COLO668 (cell line): ENCODE data around the gene HAGH.

Source experiments
- DNase-seq: peaks from one replicate; lab custom pipeline; 2025; ENCODE audit not compliant: unreplicated experiment; lab: John Stamatoyannopoulos, UW

Gene HAGH

GRCh38 chr16:1787322-1788094 is 39.1 kb downstream of the HAGH start:
- no peak for DNase-seq

- DNase-seq: no peak
Observed at GRCh38 chr16:1787056-1787321, 39.6 kb downstream of the HAGH start.

DNA sequence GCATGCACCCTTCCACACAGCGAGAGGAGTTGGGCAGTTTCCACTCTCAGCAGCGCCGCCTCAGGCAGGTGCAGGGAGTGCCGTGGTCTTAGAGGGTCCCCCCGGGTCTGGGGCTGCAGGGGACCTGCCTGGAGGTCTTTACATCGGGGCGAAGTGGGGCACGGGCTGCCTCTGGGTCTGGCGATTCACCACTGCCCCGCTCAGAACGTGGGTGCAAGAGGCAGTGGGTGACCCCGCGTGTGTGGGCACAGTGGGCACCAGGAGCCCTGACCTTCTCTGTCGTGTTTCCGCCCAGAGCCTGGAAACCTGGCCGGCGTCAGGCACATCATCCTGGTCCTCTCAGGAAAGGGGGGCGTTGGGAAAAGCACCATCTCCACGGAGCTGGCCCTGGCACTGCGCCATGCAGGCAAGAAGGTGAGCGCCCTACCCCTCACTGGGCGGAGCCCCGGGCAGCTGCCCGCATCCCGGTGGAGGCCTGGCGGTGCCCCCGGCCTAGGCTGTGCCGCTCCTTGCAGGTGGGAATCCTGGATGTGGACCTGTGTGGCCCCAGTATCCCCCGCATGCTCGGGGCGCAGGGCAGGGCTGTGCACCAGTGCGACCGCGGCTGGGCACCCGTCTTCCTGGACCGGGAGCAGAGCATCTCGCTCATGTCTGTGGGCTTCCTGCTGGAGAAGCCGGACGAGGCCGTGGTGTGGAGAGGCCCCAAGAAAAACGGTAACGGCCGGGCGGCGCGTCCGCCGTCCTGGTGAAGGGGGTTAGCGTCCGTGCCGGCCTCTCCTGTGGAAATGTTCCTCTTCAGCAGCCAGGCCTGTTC is 40.2 kb downstream of the HAGH start:
- DNase-seq: no peak

- DNase-seq: no peak
Observed at GRCh38 chr16:1785846-1786170, 40.8 kb downstream of the HAGH start.

GRCh38 chr16:1784977-1785845 is 41.4 kb downstream of the HAGH start:
- no peak for DNase-seq

DNA sequence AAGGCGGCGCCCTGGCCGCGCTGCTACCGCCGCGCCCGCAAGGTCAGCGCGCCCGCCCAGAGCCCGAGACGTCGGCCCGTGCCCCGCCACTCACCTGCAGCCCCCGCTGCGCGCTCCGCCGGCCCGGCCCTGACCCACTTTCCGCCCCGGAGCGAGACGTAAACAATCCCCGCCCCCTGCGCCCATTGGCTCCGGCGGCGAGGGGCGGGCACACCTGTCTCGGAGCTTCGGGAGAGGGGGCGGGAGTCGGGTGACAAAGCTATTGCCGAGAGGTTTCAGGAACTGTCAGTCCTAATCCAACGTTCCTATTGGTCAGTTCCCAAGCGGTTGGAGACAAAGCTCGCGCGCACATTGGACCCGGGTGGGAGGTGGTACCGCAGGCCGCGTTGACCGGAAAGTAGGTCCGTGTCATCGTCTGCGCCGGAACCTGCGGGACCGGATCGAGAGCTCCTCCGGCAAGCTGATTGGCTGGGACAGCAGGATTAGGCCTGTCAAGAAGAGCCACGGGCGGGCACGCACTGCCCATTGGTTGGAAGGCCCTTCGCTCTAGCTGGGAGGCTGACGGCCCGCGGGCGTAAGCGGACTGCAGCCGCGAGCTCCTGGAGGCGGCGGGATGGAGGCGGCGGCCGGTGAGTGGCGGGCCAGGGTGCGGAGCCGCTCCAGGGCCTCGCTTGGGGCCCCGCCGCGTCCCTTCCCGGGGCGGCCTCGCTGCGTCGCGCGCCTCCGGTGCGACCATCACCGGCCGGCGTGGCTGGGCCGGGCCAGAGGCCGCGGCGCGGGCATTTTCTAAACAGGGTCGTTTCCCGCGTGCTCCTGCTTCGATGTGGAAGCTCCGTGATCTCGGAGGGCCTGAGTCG is 44.0 kb downstream of the HAGH start, which contains the start of the genes NUBP2 and SPSB3:
NUBP2 (plus strand) TSS at position 553 of the 857 bp plus-strand sequence; CDS start at position 614, 61 bp downstream.
SPSB3 (minus strand) TSS at position 164 of the 857 bp plus-strand sequence. CDS start 1,088 bp downstream, outside the sequence.
- peak; percentile 99 for DNase-seq

GRCh38 chr16:1781758-1782407 is 44.7 kb downstream of the HAGH start:
- no peak for DNase-seq

GRCh38 chr16:1781254-1781653 is 45.4 kb downstream of the HAGH start:
- no peak for DNase-seq

DNA sequence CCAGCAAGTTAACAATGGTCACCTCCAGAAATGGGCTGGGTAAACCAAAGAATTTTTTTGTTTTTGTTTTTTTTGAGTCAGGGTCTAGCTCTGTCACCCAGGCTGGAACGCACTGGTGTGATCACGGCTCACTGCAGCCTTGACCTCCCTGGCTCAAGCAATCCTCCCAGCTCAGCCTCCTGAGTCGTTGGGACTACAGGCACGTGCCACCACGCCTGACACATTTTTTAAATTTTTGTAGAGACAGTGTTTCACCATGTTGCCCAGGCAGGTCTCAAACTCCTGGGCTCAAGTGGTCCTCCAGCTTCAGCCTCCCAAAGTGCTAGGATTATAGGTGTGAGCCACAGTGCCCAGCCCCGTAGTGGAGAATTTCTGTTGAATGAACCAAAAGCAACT is 46.0 kb downstream of the HAGH start:
- no peak for DNase-seq

DNA sequence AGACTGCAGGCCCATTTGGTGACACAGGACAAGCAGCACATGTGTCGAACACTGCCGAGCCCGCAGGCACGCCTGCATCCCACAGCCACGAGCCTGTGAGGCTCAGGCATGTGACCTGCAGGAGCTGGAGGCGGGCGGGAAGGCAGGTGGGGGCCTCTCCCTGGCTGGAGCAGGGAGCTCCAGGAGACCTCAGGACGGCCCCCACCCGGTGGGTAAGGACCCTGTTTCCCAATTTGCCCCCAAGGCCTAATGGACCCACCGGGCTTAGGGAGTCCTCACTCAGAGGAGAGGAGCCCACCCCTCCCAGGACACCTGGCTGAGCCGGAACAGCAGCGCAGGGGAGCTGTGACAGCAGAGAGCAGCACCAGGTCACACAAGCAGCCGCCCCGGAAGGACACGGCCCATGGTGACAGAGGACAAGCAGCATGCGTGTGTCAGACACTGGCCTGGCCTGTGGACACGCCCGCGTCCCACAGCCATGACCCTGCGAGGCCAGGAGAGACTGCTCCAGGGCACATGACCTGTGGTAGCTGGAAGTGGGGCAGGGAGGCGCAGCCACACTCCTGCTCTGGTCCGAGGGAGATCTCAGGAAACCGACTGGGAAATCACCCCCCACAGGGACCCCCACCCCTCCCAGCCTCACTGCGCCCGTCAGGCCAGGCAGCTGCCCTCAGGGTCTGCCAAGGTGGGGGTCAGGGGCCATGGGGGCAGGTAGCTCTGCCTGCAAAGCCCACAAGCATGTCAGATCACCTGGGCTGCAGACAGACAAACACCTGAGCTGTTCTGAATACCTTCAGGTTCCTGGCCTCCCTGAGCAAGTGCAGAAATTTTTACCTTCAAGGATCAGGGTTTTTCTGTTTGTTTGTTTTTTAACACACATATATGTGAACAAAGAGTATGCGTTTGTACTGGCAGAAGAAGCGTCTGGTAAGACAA is 46.6 kb downstream of the HAGH start:
- DNase-seq: no peak

DNA sequence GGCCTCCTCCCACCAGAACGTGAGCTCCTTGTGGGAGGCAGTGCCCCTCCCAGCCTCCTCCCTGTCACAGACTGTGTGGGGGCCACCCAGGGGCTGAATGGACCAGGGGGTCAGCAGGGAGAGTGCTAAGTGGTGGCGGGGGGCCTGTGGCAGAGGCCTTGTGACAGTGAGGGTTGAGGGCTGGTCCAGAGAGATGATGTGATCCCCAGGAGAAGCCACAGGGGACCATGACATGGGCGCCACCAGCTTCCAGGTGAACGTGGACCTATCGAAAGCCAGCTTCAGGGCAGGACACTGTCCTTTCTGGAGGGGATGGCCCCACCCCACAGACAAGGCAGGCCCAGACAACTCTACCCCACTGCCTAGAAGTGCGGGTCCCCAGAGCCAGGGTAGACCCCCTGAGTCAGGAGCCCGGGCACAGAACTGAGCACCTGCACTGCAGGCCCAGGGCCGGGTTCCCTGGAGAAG is 47.4 kb downstream of the HAGH start:
- no peak for DNase-seq

GRCh38 chr16:1778200-1779179 is 48.1 kb downstream of the HAGH start:
- DNase-seq: no peak

DNA sequence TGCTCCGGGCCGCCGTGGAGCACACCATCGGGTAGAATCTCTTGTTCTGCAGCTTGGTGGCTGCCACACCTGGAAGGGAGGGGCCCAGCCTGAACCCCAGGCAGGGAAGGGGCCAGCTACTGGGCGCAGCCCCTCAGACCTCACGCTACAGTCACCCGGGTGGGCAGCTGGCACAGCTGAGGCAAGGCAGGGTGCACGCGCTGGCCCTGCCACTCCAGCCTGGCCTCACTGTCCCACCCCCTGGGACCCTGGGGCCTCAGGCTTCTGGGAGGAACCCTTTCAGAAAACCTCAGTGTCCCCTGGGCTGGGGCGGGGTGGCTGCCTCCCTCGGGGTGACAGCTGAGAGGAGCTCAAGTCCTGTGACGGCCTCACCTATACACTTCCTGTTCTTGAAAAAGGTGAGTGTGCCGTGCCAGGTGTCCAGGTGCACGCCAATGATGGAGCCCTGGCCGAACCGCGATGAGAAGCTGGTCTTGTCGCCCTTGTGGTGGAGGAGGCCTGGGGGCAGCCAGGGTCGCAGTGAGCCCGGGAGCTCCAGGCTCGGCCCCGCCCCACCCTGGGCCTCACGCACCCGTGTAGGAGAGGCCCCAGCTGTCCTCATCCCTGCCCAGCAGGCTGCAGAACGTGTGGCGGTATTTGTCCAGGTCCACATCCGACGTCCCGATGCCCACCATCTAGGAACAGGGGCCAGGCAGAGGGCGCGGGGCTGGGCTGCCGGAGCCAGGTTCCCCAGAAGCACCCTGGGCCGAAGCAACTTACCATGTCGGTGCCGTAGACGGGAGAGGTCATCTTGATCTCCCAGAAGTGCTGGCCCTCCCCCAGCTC is 49.0 kb downstream of the HAGH start:
- DNase-seq: no peak

GRCh38 chr16:1776991-1777374 is 49.6 kb downstream of the HAGH start:
- DNase-seq: no peak

DNA sequence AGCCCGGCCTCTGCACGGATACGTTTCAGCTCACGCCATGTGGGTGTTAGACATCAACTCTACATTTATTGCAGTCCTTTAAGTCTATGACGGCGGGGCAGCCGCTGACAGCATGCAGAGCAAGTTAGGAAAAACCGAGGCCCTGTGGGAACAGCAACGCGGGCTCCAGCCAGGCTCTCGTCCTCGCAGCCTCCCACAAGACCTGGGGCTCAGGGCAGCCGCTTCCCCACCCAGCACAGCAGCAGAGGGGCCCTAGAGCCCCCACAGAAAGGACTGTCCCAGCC is 50.0 kb downstream of the HAGH start:
- no peak for DNase-seq

- no peak for DNase-seq
Observed at GRCh38 chr16:1775846-1776671, 50.6 kb downstream of the HAGH start.
